Rectal smooth muscle tissue (tissue), 1 donor: ENCODE data around the gene MPHOSPH10.

ENCODE experiments used
- H3K27ac ChIP-seq: one replicate; pipeline ENCODE4 v1.7.0; 2013; ENCODE audit warnings: low read depth, low read length, inconsistent platforms
- H3K27me3 ChIP-seq: one replicate; pipeline ENCODE4 v1.7.0; 2013; ENCODE audit warnings: low read length; ENCODE audit not compliant: control insufficient read depth, insufficient read depth
- H3K36me3 ChIP-seq: one replicate; pipeline ENCODE4 v1.7.0; 2013; ENCODE audit warnings: low read length; ENCODE audit not compliant: control insufficient read depth, insufficient read depth
- H3K4me1 ChIP-seq: one replicate; pipeline ENCODE4 v1.7.0; 2013; ENCODE audit warnings: low read length; ENCODE audit not compliant: control insufficient read depth, insufficient read depth
- H3K4me3 ChIP-seq: one replicate; pipeline ENCODE4 v1.7.0; 2013; ENCODE audit warnings: low read length
- H3K9ac ChIP-seq: one replicate; pipeline ENCODE4 v1.7.0; 2013; ENCODE audit warnings: low read length

The MPHOSPH10 gene

DNA sequence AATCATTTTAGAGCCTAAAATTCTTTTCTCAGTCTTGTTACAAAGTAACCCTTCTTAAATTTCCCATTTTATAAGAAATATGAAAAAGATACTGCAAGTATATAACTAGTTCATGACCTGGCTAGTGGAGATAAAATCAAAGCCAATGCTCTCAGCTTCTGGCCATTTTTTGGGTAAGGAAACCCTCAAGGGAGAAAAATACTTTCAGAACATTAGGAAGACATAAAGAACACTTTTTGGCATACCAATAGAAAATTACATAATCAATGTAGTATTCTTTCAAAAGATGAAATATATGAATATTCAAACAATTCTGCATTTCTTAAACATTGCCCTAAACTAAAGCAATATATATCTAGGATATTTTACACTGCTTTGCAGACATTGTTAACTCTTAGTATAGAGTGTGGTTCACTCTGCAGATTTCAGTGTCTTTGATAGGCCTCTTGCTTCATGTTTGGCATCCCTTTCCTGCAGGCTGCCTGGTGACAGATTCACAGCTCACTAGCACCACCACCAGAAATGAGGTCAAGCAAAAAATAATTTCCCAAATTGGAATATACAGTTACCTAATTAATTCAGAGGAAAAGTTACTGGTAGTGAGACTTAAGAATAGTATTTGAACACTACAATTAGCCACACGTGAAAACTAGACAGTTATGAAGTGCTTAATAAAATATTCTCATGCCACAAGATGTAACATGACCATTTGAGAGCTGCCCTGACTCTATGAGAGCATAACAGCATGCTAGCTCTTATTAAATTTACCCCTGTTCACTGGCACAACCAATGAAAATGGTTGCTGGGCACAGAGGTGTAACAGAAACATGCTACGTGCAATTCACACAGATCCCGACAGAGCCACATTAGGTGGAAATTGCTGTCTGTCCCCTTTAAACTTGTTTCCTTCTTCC is 60.5 kb downstream of the MPHOSPH10 start:
- Histone ChIP-seq H3K27ac (no peak overlapping the region), H3K9ac (no peak overlapping the region), H3K27me3 (no peaks in the 10 kb centered on the region), H3K4me1 (no peaks in the 10 kb centered on the region), H3K4me3 (no peak overlapping the region), H3K36me3 (no peaks in the 10 kb centered on the region)

DNA sequence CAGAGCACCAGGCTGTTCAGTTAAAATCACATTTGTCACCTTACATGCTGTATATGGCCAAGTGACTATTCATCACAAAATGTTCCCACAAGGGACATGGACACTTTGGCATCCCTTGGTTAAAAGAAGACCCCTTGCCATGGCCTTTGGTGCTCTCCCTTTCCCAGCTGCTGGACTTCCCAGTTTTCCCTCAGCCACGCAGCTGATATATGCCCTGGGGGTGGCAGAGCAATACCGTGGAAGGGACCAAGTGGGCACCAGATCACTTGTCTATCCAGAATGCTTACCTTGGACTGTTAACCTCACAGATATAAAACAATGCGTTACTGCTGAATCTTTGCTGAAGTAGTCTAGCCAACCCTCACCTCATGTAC is 61.1 kb downstream of the MPHOSPH10 start:
- no peaks in the 10 kb centered on the region for H3K27me3 ChIP-seq
- no peaks in the 10 kb centered on the region for H3K36me3 ChIP-seq
- no peak overlapping the region for H3K9ac ChIP-seq
- H3K27ac ChIP-seq, result no peak overlapping the region
- no peak overlapping the region for H3K4me3 ChIP-seq
- H3K4me1 ChIP-seq, result no peaks in the 10 kb centered on the region
